GM21423 (cell line): Measurements from ENCODE around the gene RAB4B.
"Not testable (repeated sequence)": the region's sequence is repeated elsewhere in the genome, so short reads cannot be mapped to it uniquely, and the experiment has no call there.

Source experiments
- ATAC-seq: cut with Tn5 transposase; IDR thresholded peaks from one replicate; pipeline ENCODE4 v1.9.1; 2021; ENCODE audit warnings: mild to moderate bottlenecking, moderate library complexity; ENCODE audit not compliant: unreplicated experiment

RAB4B gene

DNA sequence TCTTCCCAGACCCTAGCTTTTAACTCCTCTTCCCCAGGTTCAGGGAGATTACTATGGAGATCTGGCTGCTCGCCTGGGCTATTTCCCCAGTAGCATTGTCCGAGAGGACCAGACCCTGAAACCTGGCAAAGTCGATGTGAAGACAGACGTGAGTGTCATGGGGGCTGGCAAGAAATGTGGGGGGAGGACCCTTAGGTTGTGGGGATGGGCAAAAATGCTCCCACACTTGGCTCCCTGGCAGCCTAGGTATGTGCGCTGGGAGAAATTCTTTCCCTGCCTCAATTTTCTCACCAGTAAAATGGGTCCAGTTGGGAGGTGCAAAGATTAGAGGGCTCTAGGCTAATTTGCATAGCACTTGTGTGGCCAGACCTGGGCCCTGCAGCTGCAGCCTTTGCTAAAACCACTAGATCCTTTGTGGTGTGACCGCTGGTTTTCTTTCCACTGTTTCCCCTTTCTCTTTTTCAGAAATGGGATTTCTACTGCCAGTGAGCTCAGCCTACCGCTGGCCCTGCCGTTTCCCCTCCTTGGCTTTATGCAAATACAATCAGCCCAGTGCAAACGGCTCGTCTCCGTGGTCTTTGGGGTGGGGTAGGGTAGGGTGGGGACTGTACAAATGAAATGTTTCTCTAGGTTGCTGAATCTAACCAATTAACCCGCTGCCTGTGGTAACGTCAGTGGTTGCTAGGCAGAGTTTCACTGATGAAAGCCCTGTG is 959 bp upstream of the RAB4B start:
- ATAC-seq = peak; percentile 56

DNA sequence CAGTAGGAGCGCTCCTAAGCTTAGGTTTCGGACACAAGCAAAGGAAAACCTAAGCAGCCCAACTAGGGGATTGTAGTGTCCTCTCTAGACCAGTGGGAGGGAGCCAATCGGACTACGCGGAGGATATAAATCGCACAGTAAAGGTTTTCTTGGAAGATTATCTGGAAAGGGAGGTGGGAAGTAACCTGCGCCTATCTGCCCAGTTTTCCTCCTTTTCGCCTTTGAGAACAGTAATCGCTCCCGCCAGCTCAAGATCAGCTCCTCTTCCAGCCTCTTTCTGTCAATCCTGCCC is 456 bp upstream of the RAB4B start:
- no peak for ATAC-seq

DNA sequence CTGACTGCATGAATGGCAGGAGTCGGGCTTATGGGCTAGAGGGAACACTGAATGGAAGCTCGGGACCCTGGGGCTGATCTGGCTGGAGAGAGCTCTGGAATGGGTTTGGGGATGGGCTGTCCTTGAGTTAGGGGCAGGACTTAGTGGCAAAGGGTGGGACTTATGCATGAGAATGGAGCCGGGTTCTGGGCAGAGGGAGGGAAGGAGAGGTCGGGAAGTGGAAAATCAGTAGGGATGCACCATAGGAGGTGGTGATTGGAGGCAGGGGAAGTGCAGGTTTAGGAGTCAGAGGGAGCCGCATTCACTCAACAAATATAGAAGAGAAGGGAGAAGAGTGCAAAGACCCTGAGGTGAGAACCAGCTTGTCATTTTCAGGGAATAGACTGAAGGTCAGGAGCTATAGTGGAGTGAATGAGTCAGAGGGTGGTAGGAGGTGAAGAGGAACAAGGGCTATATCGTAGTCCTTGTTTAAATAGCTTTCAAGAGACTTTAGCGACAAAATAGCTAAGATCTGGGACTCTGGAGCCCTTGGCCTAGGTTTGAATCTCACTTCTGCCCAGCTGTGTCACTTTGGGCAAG is 748 bp downstream of the RAB4B start:
- no peak for ATAC-seq

DNA sequence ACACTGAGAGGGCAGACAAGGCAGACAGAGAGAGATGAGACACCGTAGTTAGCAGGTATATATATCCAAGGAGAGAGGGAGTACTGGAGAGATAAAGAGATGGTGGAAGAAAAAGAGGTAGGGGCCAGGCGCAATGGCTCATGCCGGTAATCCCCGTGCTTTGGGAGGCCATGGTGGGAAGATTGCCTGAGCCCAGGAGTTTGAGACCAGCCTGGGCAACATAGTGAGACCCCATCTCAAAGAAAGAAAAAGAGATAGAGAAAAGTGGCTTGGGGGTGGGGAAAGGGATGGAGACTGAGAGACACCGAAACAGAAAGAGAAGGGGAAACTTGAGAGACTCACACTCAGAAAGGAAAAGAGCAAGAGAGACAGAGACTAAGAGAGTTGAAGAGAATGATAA is 2.5 kb downstream of the RAB4B start:
- no peak for ATAC-seq

DNA sequence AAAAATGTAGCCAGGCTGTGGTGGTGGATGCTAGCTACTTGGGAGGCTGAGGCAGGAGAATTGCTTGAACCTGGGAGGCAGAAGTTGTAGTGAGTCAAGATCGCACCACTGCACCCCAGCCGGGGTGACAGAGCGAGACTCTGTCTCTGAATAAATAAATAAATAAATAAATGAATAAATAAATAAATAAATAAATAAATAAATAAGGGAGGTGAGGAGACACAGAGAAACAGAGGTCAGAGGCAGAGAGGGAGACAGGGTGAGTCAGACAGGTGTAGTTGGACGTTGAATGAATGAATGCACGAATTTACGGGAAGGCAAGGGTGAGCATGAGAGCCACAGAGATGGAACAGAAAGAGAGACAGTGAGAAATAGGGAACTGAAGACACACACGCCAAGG is 3.1 kb downstream of the RAB4B start:
- ATAC-seq = no peak

DNA sequence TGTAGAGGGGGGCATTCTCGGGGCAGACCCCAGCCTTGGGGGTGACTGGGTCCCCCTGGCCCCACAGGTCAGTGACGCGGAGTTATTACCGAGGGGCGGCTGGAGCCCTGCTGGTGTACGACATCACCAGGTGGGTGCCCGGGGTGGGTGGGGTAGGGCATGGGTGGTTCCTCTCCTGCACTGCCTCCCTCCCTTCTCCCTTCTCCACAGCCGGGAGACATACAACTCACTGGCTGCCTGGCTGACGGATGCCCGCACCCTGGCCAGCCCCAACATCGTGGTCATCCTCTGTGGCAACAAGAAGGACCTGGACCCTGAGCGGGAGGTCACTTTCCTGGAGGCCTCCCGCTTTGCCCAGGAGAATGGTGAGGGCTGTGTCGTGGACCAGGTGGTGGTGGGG is 5.7 kb downstream of the RAB4B start:
- ATAC-seq = no peak

DNA sequence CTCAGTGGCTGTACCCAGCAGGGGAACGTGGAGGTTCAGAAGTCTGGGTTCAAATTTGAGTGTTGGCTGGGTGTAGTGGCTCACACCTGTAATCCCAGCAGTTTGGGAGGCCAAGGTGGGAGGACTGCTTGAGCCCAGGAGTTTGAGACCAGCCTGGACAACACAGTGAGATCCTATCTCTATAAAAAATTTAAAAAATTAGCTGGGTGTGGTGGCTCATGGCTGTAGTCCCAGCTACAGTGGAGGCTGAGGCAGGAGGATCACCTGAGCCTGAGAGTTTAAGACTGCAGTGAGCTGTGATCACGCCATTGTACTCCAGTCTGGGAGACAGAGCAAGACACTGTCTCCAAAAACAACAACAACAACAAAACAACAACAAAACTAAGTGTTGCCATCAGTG is 6.1 kb downstream of the RAB4B start:
- not testable (repeated sequence) for ATAC-seq

DNA sequence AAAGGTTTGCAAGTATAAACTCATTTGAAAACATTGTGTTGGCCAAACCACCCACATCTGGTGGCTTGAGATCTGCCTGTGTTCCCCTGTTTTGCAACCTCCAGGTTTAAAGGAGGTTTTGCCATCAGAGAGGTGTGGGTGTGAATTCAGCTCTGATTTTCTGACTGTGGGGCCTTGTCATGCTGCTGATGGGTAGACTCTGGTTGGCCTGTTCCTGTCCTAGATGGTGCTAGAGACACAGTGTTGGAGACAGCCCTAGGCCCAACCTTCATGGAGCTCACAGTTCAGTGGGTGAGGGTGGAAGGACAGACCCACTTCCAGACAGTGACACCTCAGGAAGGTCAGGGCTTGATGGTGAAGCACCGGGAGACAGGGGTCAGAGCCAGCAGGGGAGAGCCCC is 7.5 kb downstream of the RAB4B start:
- no peak for ATAC-seq

DNA sequence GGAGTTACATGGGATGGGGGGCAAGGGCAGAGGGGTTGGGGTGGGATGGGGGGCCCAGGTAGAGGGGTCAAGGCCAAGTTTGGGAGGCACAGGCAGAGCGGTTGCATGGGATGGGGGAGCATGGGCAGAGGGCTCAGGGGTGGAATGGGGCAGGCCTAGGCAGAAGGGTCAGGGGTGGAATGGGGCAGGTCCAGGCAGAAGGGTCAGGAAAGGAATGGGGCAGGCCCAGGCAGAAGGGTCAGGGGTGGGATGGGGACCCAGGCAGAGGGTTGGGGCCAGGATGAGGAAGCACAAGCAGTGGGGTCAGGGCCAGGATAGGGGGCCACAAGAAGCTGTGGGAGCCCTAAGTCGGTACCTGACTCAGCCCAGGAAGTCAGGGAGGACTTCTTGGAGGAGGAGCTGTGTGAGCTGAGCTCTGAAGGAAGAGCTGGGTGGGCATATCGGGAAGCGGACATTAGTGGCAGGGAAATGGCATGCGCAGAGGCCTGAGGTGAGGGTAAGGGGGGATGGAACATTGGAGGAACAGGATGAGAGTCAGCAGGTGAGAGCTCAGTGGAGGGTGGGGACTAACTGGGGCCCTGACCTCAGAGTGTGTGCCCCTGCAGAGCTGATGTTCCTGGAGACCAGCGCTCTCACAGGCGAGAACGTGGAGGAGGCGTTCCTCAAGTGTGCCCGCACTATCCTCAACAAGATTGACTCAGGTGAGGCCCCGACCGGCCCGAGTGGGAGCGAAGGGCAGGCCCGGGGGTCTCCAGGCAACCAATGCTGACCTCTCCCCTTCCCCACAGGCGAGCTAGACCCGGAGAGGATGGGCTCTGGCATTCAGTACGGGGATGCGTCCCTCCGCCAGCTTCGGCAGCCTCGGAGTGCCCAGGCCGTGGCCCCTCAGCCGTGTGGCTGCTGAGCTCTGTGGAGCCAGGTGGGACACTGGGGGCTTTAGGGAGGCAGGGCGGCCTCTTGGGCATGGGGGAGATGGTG is 8.3 kb downstream of the RAB4B start:
- ATAC-seq = no peak

DNA sequence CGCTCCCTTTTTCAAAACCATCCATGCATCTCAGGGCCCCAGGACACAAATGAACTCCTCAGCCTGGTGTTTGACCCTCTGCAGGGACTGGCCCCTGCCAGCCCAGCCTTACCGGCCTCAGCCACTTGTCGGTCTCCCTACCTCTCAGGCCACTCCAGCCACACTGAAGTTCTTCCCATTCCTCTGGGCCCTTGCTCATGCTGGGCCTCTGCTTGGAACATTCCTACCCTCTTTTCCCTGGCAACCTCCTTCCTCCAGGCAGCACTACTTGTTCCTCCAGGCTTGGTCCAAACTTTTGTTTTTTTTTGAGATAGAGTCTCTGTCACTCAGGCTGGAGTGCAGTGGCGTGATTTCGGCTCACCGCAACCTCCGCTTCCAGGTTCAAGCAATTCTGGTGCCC is 13.3 kb downstream of the RAB4B start:
- no peak for ATAC-seq

DNA sequence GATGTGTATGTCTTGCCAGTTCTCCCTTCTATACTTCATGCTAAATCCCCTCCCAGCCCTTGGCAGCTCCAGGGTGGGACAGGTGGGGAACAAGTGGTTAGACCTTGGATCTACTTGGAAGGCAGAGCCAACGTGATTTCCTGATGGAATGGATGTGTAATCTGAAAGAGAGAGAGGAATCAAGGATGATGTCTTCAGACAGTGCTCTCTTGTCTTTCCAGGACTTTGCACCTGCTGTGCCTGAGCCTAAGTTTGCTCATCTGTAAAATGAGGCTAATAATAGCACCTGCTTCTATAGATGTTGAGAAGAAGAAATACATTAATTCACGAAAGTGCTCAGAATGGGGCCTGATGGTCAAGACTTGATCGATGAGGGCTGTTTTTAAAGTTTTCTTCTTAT is 13.9 kb downstream of the RAB4B start:
- no peak for ATAC-seq

DNA sequence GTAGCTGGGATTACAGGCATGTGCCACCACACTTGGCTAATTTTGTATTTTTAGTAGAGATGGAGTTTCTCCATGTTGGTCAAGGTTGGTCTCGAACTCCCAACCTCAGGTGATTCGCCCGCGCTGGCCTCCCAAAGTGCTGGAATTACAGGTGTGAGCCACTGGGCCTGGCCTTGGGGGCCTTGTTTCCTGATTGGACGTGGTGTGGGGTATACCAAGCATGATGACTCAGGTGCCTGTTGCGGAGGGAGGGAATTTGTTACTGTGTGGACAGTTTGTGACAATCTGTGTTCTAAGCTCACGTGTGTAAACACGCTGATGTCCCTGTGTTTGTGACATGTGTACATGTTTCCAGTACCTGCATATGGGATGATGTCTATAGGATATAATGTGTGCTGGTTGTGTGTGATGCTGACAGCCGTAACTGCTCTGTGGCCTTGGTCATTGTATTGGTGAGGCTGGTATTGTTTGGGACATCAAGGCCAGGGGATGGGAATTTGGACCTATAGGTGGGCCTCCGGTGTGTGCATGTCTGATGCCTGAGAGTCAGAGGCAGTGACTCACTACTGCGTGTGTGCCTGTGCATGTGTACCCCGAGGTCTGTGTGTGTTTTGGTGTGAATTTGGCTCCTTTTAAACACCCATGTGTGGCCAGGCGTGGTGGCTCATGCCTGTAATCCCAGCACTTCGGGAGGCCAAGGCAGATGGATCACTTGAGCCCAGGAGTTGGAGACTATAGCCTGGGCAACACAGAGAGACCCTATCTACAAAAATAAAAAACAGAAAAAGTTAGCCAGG is 19.3 kb downstream of the RAB4B start:
- ATAC-seq = no peak

DNA sequence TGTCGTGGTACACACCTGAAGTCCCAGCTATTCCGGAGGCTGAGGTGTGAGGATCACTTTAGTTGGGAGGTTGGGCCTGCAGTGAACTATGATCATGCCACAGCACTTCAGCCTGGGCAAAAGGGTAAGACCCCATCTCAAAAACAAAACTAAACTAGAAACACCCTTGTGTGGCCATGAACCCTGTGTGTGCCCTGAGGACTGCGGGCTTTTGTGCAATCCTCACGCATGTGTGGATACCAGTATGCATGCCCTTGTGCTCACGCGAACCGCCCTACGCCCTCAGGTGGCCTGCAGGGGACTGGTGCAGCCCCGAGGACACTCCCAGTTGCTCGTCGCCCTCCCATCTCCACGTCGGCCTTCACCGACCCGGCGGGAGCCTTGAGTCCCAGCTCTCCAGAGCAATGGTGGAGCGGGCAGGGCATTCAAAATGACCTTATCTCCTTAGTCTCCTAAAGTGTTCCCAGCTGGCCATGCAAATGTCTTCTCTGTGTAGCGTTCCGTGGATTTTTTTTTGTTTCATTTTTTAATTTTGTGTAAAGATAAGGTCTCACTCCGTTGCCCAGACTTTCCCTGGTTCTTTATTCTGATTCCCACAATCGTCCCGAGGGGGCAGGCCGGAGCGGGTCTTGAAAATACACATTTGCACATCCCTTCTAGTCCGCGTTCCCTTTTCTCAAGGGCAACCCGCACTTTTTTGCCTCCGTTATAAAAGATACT is 20.1 kb downstream of the RAB4B start:
- ATAC-seq = no peak

DNA sequence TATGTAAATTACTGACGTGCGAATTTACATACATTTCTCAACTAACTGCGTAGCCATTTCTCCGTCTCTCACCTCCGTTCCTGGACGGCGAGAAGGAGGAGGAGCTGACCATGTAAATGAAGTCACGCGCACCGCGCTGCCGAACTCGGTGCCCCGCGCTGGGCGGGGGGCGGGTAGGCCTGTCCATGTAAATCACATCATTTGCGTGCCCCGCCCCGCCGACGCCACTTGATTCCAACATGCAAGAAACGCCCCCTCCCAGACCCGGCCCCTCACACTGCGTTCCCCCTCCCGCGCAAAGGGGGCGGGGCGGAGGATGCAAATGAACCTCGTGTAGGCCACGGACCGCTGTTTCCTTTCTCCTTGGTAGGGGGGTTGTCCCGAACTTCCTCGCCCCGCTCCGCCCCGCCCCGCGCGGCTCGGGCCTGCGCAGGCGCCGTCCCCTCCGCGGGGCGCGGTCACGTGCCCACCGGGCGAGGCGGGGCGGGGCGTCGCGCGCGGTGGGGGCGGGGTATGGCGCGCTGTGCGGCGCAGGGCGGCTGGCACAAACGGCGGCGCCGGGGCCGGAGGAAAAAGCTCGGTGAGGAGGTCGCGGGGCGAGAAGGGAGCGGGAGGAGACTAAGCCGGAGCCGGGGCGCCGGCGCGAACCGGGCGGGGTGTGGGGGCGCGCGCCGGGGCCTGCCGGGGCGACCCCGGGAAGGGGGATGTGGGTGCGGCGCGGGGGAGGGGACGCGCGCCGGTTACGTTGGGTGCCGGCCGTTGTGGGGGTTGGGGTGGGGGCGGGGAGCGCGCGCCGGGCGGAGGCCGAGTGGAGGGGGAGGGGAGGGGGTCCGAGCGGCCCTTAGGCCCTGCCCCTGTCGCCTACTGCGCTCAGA is 20.9 kb downstream of the RAB4B start, which contains the start of gene EGLN2:
Gene EGLN2 (plus strand): TSS at position 509 of the 875 bp plus-strand sequence. CDS start 1,382 bp downstream, outside the sequence.
- peak; percentile 72 for ATAC-seq

DNA sequence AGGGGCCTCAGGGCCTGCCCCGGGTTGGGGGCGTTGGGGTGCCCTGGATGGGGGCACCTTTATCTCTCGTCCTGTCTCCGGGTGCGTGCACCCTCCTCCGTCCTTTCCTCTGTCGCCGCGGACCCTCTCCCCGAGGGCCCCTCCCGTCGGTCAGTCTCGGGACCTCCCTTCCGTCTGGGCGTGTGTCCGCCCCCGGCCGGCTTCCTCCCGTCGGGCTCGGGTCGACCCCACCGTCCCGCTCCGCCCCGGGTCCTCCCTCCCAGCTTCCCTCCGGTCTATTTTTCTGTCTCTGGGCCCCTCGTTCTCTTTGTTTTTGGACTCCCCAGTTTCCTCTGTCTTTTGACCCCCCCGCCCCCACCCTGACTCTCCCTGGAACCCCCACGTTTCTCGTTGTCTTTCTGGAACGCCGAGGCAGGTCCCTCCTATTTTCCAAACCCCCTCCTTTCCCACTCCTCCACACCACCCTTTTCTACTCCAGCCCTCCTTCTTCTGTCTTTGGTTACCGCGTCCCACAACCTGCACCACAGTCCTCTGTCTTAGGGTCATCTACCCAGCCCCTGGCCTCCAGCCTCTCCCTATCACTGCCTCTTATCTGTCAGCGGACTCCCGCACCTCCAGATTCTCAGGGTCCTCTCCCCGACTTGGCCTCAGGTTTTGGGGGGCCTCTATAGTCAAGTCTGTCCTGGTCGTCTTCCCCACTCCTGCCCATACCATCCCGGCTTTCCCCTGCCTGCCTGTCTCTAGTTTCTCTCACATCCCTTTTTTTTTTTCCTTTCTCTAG is 21.7 kb downstream of the RAB4B start:
- no peak for ATAC-seq

DNA sequence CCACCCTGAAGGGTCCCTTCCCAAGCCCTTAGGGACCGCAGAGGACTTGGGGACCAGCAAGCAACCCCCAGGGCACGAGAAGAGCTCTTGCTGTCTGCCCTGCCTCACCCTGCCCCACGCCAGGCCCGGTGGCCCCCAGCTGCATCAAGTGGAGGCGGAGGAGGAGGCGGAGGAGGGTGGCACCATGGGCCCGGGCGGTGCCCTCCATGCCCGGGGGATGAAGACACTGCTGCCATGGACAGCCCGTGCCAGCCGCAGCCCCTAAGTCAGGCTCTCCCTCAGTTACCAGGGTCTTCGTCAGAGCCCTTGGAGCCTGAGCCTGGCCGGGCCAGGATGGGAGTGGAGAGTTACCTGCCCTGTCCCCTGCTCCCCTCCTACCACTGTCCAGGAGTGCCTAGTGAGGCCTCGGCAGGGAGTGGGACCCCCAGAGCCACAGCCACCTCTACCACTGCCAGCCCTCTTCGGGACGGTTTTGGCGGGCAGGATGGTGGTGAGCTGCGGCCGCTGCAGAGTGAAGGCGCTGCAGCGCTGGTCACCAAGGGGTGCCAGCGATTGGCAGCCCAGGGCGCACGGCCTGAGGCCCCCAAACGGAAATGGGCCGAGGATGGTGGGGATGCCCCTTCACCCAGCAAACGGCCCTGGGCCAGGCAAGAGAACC is 22.4 kb downstream of the RAB4B start:
- no peak for ATAC-seq

DNA sequence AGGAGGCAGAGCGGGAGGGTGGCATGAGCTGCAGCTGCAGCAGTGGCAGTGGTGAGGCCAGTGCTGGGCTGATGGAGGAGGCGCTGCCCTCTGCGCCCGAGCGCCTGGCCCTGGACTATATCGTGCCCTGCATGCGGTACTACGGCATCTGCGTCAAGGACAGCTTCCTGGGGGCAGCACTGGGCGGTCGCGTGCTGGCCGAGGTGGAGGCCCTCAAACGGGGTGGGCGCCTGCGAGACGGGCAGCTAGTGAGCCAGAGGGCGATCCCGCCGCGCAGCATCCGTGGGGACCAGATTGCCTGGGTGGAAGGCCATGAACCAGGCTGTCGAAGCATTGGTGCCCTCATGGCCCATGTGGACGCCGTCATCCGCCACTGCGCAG is 22.9 kb downstream of the RAB4B start:
- ATAC-seq = no peak
